GM19043 (cell line): ENCODE measurements around the gene ITGA11.

Experiments used
- ATAC-seq: cut with Tn5 transposase; IDR thresholded peaks from one replicate; pipeline ENCODE4 v1.9.1; 2021; ENCODE audit warnings: low read depth; ENCODE audit not compliant: unreplicated experiment

ITGA11 gene

GRCh38 chr15:68302729-68303128, 129.2 kb downstream of the ITGA11 start:
- no peak for ATAC-seq

- no peak for ATAC-seq
Measured at GRCh38 chr15:68301301-68301700, 130.7 kb downstream of the ITGA11 start.

GRCh38 chr15:68300115-68300940, 131.6 kb downstream of the ITGA11 start:
- no peak for ATAC-seq

- ATAC-seq, result no peak
Measured at GRCh38 chr15:68299436-68299835, 132.5 kb downstream of the ITGA11 start.

- peak; percentile 85 for ATAC-seq
Measured at GRCh38 chr15:68298882-68299381, 133.0 kb downstream of the ITGA11 start.

- no peak for ATAC-seq
Measured at GRCh38 chr15:68298336-68298735, 133.6 kb downstream of the ITGA11 start.

GRCh38 chr15:68295014-68295805, 136.8 kb downstream of the ITGA11 start:
- ATAC-seq, result no peak

- no peak for ATAC-seq
Measured at GRCh38 chr15:68292967-68293366, 139.0 kb downstream of the ITGA11 start.

- no peak for ATAC-seq
Measured at GRCh38 chr15:68292157-68292781, 139.7 kb downstream of the ITGA11 start.

- no peak for ATAC-seq
Measured at GRCh38 chr15:68290715-68291114, 141.2 kb downstream of the ITGA11 start.

GRCh38 chr15:68289621-68290352, 142.2 kb downstream of the ITGA11 start:
- no peak for ATAC-seq

GRCh38 chr15:68289057-68289456, 142.9 kb downstream of the ITGA11 start:
- ATAC-seq, result no peak

- ATAC-seq, result no peak
Measured at GRCh38 chr15:68286256-68286655, 145.7 kb downstream of the ITGA11 start.

GRCh38 chr15:68285259-68285980, 146.5 kb downstream of the ITGA11 start:
- no peak for ATAC-seq

- no peak for ATAC-seq
Measured at GRCh38 chr15:68284616-68285258, 147.2 kb downstream of the ITGA11 start.

GRCh38 chr15:68283401-68283800, 148.6 kb downstream of the ITGA11 start:
- no peak for ATAC-seq

- no peak for ATAC-seq
Measured at GRCh38 chr15:68281008-68281407, 151.0 kb downstream of the ITGA11 start.

- no peak for ATAC-seq
Measured at GRCh38 chr15:68279779-68280753, 151.9 kb downstream of the ITGA11 start.
